SHP77 treated with DMSO at 0.1 percent for 48 hours (cell line): ENCODE data around the gene CA11.
"Not testable (repeated sequence)": the region's sequence is repeated elsewhere in the genome, so short reads cannot be mapped to it uniquely, and the experiment has no call there.

Experiments
- DNase-seq: peaks from one replicate; lab custom pipeline; 2025; lab: John Stamatoyannopoulos, UW

The CA11 gene

DNA sequence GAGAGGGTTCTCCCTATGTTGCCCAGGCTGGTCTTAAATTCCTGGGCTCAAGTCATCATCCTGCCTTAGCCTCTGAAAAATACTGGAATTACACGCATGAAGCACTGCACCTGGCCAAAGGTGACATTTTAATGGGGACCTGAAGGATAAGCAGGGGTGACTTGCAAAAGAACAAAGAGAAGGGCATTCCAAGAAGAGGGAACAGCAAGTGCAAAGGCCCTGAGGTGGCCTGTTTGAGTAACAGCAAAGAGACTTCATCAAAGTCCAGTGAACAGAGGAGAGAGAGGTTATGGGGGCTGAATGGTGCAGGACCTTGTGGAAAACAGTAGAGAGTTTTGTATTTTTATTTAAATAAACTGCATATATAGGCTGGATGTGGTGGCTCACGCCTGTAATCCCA is 4.1 kb downstream of the CA11 start:
- no peak for DNase-seq

DNA sequence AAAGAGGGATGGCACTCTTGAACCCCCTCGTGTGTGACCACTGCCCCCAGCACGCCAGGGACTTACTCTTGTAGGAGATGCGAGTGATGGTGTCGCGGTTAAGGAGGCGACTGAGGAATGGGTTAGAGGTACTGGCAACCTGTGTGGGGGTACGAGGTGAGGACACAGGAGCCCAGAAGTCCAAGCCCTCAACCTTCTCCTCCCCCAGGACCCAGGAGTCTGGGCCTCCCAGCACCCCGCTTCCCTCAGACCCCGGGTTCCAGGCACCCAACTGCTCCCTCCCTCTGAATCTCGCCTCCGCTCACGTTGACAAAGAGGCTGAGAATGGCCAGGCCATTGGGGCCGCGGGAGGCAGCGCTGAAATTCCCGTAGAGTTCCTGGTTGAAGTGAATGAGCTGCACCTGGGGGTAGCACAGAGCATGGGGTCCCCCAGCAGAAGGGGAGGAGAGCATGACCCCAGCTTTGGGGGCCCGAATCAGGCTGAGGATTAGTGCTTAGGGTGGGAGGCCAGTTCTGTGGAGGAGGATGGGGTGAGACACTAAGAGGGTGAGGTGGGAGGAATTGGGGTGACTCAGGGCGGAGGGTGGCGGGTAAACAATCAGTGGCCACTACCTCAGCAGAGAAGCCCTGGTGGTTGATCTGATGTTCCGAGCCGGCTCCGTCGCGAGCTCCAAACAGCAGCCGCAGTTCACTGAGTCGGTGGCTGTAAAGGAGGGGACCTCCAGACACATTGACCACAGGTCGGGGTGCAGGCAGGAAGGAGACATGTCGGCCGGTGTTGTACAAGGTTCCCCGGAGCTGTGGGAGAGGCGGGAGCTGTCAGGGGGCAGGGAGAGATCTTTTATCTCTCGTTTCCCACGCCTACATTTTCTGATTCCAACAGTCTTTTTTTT is 6.3 kb downstream of the CA11 start:
- no peak for DNase-seq

DNA sequence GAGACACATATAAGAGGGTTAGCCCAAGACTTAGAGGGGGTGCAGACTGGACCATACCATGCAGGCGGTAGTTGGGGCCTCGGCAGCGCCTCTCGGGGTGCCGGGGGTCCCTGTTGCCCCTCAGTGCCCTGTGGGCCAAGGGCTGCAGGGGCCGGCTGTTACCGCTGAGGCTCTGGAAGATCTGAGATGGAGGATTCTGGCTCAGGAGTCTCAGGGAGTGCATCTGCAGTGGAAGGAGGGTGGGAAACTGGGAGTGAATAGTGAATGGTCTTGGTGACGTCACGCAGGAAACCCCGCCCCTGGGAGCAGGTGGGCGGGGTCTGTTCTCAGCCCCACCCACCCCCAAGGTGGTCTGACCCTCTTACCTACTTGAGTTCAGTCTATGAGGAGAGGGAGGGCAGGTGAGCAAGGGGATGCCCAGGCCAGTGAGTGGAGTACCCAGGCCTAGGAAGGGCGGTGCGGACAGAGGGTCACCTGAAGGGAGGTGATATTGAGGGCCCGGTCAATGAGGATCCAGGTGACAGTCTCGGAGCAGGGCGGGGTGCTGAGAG is 7.1 kb downstream of the CA11 start:
- DNase-seq, result no peak

DNA sequence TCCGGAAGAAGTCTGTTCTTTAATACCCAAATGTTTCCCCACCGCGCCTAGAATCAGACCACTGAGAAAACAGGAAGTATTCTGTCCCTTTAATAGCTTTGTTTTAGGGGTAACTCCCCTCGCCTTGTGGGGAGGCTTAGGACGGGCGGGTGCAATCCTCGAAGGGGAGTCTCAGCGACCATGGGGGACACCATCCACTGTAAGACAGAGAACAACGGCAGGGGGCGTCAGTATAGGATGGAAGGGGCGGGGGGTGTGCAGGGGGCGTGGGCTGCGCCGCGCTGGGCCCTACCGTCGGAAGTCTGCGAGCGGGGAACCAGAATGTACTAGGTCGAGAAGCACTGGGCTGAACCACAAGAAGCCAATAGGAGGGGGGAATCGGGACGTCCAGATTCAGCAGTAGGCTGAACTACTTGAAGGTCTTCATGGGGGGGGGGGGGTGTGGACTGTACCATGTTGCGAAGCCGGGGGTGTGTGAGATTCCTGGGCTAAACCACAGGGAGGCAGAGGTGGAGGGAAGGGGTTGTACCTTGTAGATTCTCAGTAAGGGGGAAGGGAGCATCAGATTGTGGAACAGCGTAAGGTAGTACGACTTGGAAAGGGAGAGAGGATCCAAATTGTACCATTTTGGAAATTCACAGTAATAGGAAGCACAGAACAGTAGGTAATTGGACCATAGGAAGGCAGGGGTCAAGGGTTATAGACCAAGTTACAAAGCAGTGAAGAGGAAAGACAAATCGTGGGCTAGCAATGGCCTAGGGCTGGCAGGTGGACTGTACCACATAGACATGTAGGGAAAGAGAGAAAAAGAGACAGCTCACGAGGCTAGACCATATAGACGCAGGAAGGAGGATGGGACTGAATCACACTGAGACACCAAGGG is 7.8 kb downstream of the CA11 start:
- DNase-seq, result peak; percentile 50

DNA sequence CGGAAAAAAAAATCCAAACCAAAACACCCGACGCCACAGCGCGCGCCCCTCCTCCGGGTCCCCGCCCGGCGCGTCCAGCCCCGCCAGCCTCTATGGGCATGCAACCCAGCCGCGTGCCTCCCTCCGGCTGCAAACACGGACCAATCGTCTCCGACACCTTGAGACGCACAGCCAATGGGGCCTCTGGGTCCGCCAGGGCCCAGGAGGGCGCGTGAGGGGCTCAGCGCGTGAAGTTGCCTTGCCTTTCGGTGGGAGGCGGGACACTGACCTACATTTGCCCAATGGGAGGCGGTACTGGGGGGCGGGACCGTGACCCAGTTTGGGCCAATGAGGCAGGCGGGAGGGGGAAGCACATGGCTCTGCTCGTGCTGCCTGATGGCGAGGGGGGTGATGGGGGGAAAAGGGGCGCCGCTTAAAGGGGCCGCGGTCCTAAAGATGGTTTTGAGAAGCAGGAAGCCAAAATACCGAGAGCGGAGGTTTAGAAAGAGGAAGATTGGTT is 8.5 kb downstream of the CA11 start:
- peak; percentile 92 for DNase-seq

DNA sequence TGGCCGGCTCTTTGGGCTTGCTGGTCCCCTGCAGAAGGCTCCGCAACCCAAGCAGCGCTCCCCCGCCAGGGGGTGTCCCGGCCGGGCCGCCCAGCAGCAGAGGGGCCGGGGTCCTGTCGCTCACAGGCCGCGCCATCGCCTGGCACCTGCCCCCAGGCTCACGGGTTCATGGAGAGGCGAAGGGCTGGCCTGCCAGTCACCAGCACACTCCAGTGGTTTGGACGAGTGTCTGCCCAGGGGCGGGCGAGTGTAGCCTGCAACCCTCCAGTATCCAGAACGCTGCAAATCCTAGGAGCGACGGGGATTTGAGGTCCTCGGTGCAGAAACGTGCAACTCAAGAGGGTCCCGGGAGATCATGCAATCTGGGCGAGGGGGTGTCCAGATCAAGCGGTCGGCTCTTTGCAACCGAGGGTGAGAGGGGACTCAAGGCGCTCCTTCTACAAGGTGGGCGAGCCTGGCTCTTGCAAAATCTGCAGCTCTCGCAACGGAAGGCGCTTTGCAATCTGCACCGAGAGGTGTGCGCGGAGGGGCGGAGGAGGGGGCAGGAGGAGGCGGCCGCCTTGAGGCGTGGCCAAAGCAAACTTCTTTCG is 9.0 kb downstream of the CA11 start, which contains the start of gene DBP:
Gene DBP, minus strand, starts transcription at position 521 of the 590 bp plus-strand sequence. Its CDS starts 385 bp downstream, at position 136.
- no peak for DNase-seq

DNA sequence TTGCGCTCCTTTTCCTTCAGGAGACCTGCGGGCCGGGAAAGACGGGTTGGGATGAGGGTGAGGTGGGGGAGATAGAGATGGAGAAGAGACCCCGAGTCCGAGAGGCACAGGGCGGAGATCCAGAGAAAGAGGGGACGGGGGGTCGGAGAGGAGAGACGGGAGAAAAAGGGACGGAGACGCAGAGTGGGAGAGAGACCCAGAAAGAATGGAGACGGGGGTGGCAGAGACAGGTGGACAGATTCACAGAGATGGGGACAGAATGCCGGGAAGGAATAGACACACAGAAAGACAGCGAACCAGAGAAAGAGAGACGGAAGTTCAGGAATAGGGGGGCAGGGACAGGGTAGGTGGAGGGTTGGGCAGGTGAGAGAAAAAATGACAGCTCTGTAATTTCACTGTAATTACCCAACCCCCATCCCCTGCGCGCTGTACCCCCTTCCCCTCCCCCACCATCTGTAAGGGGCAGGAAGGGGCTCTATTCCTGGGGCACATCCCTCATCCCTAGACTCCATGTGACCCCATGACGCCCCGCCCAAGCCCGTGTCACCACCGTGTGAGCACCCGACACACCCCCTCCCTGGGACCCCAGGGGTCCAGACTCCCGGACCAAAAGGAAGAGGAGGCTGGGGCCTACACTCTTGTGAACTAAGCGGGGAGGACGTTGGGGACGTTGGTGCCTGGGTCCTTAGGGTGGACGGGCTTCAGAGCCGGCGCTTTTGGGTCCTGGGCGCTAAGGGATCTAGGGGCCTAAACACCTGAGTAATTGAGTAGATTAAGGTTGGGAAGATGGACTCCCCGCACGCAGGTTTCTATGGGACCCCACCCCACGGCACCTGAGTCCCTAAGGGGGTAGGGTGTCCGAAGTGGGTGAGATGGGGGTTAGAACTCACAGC is 9.8 kb downstream of the CA11 start:
- no peak for DNase-seq

DNA sequence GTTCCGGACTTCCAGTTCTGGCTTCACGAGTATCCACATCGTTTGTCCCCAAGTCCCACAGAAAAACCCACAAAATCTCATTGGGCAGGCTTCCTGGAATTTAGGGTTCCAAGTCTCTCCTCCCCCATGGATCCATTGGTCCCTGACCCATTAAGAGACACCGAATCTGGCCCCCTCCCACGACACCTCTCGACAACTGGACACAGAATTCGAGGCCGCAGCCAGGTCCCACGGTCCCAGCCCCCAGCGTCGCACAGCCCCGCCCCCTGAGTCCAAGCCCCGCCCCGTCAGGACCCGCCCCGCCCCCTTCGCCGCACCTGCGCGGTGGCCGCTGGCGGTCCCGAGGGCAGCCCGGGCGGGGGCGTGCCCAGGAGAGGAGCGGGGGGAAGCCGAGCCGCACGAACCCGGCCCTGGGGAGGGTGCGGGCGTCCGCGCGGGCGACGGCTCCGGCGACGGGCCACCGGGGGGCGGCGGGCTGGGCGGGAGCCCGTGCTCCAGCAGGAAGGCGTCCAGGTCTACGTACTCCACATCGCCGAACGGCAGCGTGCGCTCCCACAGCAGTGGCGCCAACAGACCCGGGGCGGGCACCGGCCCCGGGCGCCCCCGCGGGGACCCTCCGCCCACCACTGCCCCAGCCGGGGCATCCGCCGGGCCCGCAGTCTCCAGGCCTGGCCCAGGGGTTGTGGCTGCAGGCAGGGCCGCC is 10.6 kb downstream of the CA11 start:
- DNase-seq, result no peak

DNA sequence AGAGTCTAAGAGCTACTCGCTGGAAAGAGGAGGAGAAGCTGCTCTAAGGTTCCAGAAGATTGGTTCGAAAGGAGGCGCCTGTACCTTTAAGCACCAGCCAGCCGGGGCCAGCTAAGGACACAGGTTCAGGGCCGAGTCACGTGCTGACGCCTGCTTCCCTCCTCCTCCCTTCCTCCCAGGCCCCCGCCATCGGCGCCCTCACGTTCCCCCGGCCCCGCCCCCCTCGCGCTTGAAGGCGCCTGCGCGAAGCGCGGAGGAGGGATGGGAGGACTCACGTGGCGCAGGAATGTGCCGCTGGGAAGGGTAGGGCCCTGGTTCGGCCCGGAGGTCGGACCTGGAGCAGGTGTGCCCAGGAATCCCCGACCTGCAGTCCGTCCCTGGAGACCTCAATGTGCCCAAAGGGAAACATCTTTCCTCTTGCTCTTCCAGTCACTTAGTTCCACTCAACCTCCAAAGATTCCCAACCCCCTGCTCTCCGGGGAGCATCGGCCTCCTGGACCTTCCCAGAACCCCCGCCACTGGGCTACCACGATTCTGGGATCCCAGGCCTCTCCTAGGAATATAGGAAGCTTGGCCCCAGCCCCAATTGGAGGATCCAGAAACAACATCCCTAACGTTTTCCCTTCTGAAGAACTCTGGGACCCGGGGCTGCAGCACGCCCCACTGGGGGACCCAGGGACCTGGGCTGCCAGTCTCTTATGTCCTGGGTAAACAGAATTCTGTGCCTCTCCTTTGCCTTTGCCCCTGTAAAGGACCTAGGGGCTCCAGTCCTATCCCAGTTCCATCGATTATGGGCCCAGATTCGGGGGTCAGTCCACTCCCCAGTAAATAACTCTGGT is 11.3 kb downstream of the CA11 start:
- DNase-seq, result peak; percentile 87

DNA sequence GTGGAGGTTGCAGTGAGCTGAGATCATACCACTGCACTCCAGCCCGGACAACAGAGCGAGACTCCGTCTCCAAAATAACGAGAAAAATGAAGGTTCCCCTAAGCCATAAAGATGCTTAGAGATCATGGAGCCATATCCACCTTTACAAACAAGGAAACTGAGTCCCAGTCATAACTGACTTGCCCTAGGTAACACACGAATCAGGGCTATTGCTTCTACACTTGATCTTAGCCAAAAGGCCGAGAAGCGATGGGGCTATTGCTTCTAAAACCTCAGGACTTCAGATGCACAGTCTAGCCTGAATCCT is 12.0 kb downstream of the CA11 start:
- DNase-seq, result no peak

DNA sequence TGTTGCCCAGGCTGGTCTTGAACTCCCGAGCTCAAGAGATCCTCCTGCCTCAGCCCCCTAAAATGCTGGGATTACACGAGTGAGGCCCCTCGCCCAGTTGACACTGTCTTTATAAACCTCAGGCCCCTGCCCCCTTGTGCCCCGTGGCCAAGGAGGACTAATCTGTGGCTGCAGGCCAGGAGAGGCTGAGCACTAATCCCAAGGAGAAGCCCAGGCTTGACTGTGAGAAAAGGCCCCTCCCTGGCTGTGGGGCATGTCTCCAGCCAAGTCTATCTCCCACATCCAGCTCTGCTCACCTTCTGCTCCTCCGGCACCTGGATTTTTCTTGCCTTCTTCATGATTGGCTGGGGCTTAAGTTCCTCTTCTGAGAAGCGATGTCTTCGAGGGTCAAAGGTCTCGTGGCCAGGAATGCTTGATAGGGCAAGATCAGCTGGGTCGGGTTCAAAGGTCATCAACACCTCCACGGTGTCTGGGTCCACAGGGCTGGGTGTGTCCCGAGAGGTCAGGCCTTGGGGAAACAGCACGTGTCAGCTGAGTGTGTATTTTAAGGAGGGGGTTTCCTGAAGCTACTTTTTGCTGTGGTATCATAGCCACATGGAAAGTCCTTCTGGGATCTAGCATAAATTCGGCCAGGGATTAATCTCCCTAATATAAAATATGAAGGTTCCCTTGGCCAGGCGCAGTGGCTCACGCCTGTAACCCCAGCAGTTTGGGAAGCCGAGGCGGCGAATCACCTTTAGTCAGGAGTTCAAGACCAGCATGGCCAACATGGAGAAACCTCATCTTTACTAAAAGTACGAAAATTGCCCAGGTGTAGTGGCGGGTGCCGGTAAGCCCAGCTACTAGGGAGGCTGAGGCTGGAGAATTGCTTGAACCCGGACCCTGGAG is 12.6 kb downstream of the CA11 start:
- no peak for DNase-seq

DNA sequence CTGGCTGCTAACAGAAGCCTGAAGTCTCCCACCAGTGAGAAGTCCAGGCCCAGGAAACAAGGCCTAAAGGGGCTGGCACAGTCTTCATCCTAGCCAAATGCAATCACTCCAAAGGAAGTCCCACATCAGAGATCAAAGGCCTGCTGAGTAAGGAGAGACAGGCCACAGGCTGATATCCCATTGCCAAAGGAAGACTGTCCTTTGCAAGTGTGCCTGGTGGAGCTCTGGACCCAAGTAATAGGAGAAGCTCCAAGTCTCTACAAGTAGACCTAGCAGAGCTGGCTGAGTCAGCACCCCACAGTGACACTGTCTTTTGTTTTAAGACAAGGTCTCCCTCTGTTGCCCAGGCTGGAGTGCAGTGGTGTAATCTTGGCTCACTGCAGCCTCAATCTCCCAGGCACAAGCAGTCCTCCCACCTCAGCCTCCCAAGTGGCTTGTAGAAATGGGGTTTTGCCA is 13.3 kb downstream of the CA11 start:
- no peak for DNase-seq

DNA sequence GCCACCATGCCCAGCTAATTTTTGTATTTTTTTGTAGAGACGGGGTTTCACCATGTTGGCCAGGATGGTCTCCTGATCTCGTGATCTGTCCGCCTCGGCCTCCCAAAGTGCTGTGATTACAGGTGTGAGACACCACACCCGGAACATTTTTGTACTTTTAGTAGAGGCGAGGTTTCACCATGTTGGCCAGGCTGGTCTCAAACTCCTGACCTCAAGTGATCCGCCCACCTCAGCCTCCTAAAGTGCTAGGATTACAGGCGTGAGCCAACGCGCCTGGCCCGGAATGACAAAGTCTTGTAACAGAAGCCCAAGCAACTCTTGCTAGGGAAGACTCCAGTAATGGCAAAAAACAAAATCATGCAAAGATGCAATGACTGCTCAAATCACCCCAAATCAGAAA is 13.7 kb downstream of the CA11 start:
- not testable (repeated sequence) for DNase-seq

DNA sequence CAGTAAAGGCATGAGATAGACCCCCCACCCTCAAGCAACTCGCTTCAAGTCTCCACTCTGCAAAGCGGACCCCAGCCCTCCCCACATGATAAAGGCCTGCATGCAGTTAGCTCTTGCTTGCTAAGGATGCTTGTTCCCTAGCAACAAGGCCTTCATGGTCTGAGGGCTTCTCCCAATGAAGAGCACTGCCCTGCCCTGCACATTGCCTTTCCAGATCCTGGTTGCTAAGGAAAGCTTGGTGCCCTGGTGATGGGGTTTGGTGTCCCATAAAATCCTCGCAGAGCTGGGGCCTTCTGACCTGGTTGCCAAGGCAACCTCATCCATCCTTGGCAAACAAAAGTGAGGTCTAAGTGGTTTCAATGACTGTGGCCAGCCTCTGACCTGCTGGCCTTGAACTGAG is 14.8 kb downstream of the CA11 start:
- no peak for DNase-seq

DNA sequence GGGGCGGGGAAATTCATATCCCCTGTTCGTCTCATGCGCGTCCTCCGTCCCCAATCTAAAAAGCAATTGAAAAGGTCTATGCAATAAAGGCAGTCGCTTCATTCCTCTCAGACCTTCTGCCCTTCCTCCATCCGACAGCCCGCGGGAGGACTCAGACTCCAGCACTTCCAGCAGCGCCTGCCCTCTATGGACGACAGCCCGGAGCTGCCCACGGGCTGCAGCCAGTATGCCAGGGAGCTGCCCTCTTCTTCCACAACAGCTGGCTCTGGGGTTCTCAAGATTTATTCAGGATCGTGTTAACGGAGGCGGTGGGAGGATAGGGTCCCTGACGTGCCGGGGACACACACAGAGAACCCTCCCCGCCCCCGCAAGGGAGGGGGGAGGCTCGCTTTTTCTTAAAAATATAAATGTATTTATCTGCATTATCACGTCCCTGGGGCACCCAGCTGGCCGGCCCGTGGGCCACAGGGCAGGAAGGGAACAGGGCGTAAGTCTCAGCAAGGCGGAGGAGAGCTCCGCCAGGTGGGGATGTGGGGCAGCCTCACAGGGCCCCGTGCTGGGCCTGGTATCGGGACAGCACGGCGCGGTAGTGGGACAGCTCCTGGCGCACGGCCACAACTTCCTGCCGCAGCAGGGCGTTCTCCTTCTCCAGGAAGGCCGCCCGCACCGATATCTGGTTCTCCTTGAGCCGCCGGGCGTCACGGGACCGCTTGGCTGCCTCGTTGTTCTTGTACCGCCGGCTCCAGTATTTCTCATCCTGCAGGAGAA is 15.5 kb downstream of the CA11 start:
- DNase-seq, result no peak

DNA sequence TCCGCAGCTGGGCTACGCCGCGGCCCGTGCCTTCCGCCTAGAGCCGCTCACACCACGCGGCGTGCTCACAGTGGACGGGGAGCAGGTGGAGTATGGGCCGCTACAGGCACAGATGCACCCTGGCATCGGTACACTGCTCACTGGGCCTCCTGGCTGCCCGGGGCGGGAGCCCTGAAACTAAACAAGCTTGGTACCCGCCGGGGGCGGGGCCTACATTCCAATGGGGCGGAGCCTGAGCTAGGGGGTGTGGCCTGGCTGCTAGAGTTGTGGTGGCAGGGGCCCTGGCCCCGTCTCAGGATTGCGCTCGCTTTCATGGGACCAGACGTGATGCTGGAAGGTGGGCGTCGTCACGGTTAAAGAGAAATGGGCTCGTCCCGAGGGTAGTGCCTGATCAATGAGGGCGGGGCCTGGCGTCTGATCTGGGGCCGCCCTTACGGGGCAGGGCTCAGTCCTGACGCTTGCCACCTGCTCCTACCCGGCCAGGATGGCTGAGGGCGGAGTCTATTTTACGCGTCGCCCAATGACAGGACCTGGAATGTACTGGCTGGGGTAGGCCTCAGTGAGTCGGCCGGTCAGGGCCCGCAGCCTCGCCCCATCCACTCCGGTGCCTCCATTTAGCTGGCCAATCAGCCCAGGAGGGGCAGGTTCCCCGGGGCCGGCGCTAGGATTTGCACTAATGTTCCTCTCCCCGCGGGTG is 16.2 kb downstream of the CA11 start:
- DNase-seq, result peak; percentile 93

DNA sequence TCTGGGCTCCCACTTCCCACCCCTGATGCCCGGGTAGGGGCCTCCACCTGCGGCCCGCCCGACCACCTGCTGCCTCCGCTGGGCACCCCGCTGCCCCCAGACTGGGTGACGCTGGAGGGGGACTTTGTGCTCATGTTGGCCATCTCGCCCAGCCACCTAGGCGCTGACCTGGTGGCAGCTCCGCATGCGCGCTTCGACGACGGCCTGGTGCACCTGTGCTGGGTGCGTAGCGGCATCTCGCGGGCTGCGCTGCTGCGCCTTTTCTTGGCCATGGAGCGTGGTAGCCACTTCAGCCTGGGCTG is 16.7 kb downstream of the CA11 start:
- no peak for DNase-seq
